Muscle layer of duodenum (tissue), 2 donors: ENCODE results near the gene HMOX1.
"Not testable (repeated sequence)": the region's sequence is repeated elsewhere in the genome, so short reads cannot be mapped to it uniquely, and the experiment has no call there.

Source experiments
- H3K27ac ChIP-seq: one replicate; pipeline ENCODE4 v1.7.0; 2013; ENCODE audit warnings: mild to moderate bottlenecking, low read length
- H3K27me3 ChIP-seq: one replicate; pipeline ENCODE4 v1.7.0; 2013; ENCODE audit warnings: low read depth, mild to moderate bottlenecking, control low read depth, low read length
- H3K36me3 ChIP-seq, 2 donors: one replicate each; pipeline ENCODE4 v1.7.0; 2013; ENCODE audit warnings: low read length in 2 of 2, control low read depth in 1 of 2, mild to moderate bottlenecking in 1 of 2; ENCODE audit not compliant: insufficient read depth in 2 of 2, control insufficient read depth in 1 of 2
- H3K4me1 ChIP-seq, 2 donors: one replicate each; pipeline ENCODE4 v1.7.0; 2013; ENCODE audit warnings: low read length in 2 of 2, mild to moderate bottlenecking in 2 of 2, control low read depth in 1 of 2, moderate library complexity in 1 of 2; ENCODE audit not compliant: insufficient read depth in 2 of 2, control insufficient read depth in 1 of 2
- H3K4me3 ChIP-seq, 2 donors: one replicate each; pipeline ENCODE4 v1.7.0; 2013; ENCODE audit warnings: low read length in 2 of 2, low read depth in 1 of 2, mild to moderate bottlenecking in 1 of 2
- H3K9me3 ChIP-seq, 2 donors: one replicate each; pipeline ENCODE4 v1.7.0; 2013; ENCODE audit warnings: low read length in 2 of 2, control low read depth in 1 of 2, mild to moderate bottlenecking in 1 of 2; ENCODE audit not compliant: control insufficient read depth in 1 of 2
- donor health status: healthy.

The HMOX1 gene

DNA sequence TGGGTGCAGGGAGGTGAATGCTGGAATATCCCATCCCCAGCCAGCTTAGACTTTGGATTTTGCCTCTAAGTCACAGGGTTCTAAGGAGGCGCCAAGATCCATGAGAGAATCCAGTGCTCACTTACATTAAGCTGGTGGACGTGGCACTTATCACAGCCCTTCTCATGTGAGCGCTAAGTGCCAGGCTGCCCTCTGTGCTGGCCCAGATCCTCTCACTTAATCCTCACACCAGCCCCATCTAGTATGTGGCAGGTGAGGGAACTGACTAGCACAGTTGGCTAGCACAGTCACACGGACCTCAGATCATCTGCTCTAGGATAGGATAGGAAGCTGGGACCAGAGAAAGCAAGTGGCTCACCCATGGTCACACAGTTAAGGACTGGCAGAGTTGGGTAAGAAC is 3.6 kb downstream of the HMOX1 start:
- Histone ChIP-seq H3K4me3 (no peak overlapping the region), H3K27ac (no peak overlapping the region), H3K36me3 (peaks cover 16 to 20% of the 10 kb centered on the region in 2 donors)

DNA sequence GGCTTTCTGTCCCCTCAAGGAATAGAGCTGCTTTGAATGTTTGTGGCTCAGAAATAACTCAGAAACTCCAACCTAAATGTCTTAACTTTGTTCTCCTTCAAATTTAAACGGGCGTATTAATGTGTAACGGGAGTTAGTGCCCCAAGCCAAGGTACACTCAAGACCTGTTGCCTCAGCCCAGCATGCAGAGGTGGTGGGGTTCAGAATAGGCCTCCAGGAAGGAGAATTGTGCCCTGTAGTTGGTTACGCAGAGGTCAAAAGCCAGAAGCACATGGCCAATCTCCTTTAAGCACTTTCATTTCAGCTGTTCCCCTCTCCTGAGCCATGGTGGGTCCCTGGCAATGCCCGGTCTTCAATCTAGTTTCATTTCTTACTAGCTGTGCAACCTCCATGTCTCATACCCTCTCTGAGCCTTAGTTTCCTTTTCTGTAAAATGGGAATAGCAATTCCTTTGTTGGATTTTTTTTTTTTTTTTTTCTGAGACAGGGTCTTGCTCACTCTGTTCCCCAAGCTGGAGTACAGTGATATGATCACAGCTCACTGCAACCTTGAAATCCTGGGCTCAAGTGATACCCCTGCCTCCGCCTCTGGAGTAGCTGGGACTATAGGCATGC is 4.2 kb downstream of the HMOX1 start:
- Histone ChIP-seq H3K27me3 (no peaks in the 10 kb centered on the region), H3K27ac (no peak overlapping the region)

More for the DNA sequence above, 3.6 kb downstream of the HMOX1 start:
- H3K27me3 ChIP-seq, result no peaks in the 10 kb centered on the region
- peaks cover 0 to 19% of the 10 kb centered on the region in 2 donors for H3K4me1 ChIP-seq
- H3K9me3 ChIP-seq, result no peaks in the 10 kb centered on the region

DNA sequence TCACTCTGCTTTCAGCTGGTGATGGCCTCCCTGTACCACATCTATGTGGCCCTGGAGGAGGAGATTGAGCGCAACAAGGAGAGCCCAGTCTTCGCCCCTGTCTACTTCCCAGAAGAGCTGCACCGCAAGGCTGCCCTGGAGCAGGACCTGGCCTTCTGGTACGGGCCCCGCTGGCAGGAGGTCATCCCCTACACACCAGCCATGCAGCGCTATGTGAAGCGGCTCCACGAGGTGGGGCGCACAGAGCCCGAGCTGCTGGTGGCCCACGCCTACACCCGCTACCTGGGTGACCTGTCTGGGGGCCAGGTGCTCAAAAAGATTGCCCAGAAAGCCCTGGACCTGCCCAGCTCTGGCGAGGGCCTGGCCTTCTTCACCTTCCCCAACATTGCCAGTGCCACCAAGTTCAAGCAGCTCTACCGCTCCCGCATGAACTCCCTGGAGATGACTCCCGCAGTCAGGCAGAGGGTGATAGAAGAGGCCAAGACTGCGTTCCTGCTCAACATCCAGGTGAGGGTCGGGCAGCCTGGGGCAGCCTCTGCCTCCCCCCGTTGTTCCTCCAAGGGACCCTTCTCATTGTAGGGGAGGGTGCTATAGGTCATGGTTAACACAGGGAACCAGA is 5.9 kb downstream of the HMOX1 start:
- H3K9me3 ChIP-seq, result no peaks in the 10 kb centered on the region
- no peak overlapping the region for H3K4me3 ChIP-seq
- H3K4me1 ChIP-seq, result peaks cover 0 to 4% of the 10 kb centered on the region in 2 donors
- H3K27ac ChIP-seq, result no peak overlapping the region
- no peaks in the 10 kb centered on the region for H3K27me3 ChIP-seq
- peaks cover 20 to 22% of the 10 kb centered on the region in 2 donors for H3K36me3 ChIP-seq

More for the DNA sequence above, 4.2 kb downstream of the HMOX1 start:
- Histone ChIP-seq H3K4me1 (peaks cover 0 to 18% of the 10 kb centered on the region in 2 donors), H3K36me3 (peaks cover 16 to 20% of the 10 kb centered on the region in 2 donors), H3K4me3 (no peak overlapping the region), H3K9me3 (no peaks in the 10 kb centered on the region)

DNA sequence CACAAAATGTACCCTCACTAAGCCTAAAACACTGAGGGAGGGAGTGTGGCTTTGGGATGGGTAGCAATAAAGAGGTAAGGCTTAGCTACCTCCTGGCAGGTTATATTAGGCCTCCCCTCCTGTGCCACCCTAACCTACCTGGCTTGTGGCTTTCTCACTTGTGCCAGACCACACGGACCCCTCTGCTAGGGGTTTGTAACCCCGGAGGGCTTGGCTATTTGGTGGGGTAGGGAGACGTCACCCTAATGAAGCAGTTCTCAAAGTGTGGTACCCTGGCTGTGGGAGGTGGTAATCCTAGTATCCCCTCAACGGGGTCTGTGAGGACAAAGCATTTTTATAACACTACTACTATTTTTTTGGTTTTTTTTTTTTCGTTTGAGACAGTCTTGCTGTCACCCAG is 10.0 kb downstream of the HMOX1 start:
- Histone ChIP-seq H3K36me3 (peaks cover 16 to 18% of the 10 kb centered on the region in 2 donors), H3K27me3 (no peaks in the 10 kb centered on the region), H3K4me3 (no peak overlapping the region), H3K27ac (no peak overlapping the region), H3K9me3 (no peaks in the 10 kb centered on the region), H3K4me1 (no peaks in the 10 kb centered on the region)

DNA sequence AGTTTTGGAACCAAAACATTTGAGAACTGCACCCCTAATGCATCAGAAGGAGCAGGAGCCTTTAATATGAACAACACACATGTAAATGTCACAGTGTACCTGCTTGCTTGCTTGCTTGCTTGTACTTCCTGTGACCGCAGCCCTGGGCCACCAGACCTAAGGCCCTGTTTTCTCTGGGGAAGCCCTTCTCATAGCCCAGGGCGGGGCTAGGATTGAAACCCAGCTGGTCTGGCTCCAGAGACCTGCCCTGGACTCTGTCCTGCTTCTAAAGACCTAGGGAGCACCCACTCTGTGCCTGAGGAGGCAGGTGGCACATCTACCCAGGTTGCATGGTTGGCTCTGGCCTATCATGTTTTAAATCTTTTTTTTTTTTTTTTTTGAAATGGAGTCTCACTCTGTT is 11.5 kb downstream of the HMOX1 start:
- no peak overlapping the region for H3K27ac ChIP-seq
- H3K27me3 ChIP-seq, result no peaks in the 10 kb centered on the region
- peaks cover 8 to 10% of the 10 kb centered on the region in 2 donors for H3K36me3 ChIP-seq
- no peaks in the 10 kb centered on the region for H3K4me1 ChIP-seq
- H3K9me3 ChIP-seq, result no peaks in the 10 kb centered on the region
- H3K4me3 ChIP-seq, result no peak overlapping the region

DNA sequence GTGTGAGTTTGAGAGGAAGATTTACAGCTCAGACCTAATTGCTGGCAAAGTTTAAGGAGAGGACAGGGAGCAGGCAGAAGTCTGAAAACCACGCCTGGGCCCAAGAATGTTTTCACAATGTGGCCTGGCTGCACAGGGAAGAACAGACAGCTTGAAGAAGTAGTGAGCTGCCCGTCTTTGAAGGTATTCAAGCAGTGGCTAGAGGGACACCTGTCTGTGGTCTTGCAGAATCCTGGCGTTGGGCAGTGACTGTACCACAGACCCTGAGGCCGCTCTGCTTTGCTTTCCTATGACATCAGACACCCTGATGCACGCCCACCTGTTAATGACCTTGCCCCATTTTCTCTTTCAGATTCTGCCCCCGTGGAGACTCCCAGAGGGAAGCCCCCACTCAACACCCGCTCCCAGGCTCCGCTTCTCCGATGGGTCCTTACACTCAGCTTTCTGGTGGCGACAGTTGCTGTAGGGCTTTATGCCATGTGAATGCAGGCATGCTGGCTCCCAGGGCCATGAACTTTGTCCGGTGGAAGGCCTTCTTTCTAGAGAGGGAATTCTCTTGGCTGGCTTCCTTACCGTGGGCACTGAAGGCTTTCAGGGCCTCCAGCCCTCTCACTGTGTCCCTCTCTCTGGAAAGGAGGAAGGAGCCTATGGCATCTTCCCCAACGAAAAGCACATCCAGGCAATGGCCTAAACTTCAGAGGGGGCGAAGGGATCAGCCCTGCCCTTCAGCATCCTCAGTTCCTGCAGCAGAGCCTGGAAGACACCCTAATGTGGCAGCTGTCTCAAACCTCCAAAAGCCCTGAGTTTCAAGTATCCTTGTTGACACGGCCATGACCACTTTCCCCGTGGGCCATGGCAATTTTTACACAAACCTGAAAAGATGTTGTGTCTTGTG is 12.5 kb downstream of the HMOX1 start:
- Histone ChIP-seq H3K4me1 (no peaks in the 10 kb centered on the region), H3K36me3 (peaks cover 4 to 6% of the 10 kb centered on the region in 2 donors), H3K27me3 (no peaks in the 10 kb centered on the region), H3K9me3 (no peaks in the 10 kb centered on the region), H3K27ac (no peak overlapping the region), H3K4me3 (no peak overlapping the region)

DNA sequence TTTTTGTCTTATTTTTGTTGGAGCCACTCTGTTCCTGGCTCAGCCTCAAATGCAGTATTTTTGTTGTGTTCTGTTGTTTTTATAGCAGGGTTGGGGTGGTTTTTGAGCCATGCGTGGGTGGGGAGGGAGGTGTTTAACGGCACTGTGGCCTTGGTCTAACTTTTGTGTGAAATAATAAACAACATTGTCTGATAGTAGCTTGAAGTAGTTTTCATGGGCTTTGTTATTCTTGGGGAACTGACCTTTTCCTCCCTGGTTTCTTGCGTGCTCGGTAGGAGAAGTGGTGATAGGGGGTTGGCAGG is 13.1 kb downstream of the HMOX1 start:
- H3K27me3 ChIP-seq, result no peaks in the 10 kb centered on the region
- H3K9me3 ChIP-seq, result no peaks in the 10 kb centered on the region
- H3K4me1 ChIP-seq, result no peaks in the 10 kb centered on the region
- H3K27ac ChIP-seq, result no peak overlapping the region
- peaks cover 4 to 6% of the 10 kb centered on the region in 2 donors for H3K36me3 ChIP-seq
- H3K4me3 ChIP-seq, result no peak overlapping the region

DNA sequence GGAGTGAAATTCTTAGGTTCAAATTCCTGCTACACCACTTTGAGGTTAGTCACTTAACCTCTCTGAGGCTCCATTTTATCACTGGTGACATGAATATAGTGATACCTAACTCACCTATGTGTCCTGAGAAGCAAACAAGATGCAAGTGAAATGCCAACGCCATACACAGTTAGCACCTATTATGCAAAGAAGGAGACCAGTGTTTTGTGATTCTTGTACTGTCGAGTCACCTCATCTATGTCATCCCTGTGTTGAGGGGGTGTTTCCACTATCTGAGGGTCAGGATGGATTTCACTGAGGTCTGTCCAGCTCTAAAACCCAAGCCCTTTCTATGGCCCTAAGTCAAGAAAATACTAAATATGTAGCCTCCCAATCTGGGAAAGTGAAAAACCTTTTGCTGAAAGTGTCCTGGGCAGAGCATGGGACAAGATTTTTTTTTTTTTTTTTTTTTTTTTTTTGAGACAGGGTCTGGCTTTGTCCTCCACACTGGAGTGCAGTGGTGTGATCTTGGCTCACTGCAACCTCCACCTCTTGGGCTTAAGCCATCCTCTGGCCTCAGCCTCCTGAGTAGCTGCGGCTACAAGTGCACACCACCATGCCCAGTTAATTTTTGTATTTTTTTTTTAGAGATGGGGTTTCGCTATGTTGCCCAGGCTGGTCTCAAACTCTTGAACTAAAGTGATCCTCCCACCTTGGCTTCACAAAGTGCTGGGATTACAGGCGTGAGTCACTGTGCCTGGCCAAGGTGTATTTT is 14.1 kb downstream of the HMOX1 start:
- no peak overlapping the region for H3K4me3 ChIP-seq

DNA sequence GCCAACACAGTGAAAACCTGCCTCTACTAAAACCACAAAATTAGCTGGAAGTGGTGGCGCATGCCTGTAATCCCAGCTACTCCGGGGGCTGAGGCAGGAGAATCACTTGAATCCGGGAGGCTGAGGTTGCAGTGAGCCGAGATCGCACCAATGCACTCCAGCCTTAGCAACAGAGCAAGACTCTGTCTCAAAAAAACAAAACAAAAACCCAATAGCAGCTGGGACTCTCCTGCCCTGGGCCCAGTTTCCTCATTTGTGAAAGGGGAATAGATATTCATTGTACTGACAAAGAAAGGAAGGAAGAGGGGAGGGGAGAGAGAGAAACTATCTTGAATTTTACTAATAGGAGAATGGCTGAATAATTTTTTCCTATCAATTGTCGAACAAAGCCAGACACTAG is 15.7 kb downstream of the HMOX1 start:
- not testable (repeated sequence) for H3K36me3 ChIP-seq, H3K27me3 ChIP-seq, H3K27ac ChIP-seq, H3K4me3 ChIP-seq, H3K4me1 ChIP-seq, H3K9me3 ChIP-seq

More for the DNA sequence above, 14.1 kb downstream of the HMOX1 start:
- peaks cover 4 to 6% of the 10 kb centered on the region in 2 donors for H3K36me3 ChIP-seq
- no peak overlapping the region for H3K27ac ChIP-seq
- peaks cover 0 to 4% of the 10 kb centered on the region in 2 donors for H3K4me1 ChIP-seq
- no peaks in the 10 kb centered on the region for H3K9me3 ChIP-seq
- H3K27me3 ChIP-seq, result no peaks in the 10 kb centered on the region

DNA sequence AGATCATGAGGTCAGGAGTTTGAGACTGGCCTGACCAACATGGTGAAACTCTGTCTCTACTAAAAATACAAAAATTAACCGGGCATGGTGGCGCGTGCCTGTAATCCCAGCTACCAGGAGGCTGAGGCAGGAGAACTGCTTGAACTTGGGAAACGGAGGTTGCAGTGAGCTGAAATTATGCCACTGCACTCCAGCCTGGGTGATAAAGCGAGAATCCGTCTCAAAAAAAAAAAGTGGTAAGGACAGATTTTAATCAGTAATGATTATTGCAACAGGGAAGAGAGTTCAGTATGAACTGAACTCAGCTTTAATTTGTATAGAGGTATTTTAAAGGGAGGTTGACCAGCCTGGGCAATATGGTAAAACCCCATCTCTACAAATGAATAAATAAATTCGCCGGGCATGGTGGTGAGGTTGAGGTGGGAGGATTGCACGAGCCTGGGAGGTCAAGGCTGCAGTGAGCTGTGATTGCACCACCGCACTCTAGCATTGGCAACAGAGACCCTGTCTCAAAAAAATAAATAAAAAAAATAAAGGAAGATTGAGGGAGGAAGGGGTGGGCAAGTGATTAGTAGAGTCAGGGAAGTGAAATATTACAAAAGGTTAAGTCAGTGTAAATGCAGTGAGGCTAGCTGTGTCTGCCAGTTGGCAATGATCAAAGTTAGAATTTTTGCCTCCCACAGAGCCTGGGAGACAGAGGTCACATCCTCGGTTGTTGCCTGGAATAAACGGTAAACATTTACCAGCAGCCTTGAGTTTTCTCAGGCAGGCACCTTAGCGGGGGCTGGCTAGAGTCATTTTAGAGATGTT is 16.4 kb downstream of the HMOX1 start:
- no peaks in the 10 kb centered on the region for H3K27me3 ChIP-seq
- H3K36me3 ChIP-seq, result peaks cover 0 to 4% of the 10 kb centered on the region in 2 donors
- peaks cover 0 to 9% of the 10 kb centered on the region in 2 donors for H3K4me1 ChIP-seq
- no peak overlapping the region for H3K4me3 ChIP-seq
- no peak overlapping the region for H3K27ac ChIP-seq
- H3K9me3 ChIP-seq, result no peaks in the 10 kb centered on the region
